ENCODE measurements around the gene FHAD1.

FHAD1 gene

DNA sequence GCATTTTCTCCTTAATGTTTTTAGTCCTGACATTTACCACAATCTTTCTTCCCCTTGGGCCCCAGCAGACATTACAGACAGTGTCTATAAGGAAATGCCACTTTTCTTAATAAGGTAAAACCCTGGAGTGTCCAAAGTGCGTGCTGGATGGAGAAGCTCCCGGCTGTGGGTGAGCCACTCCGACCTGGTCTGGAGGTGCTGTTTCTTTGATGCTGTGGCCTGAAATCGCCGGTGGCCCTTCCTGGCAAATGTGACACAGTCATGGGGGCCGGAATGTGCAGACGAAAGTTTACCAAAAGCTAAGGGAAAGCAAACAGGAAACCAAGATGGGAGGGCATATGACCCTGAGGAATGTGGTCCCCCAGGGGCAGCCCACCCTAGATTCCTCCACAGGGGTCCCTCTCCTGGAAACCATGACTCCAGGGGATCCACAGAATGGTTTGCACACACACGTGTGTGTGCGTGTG, 77.9 kb downstream of the FHAD1 start:
- TF ChIP-seq, protein P1, sequence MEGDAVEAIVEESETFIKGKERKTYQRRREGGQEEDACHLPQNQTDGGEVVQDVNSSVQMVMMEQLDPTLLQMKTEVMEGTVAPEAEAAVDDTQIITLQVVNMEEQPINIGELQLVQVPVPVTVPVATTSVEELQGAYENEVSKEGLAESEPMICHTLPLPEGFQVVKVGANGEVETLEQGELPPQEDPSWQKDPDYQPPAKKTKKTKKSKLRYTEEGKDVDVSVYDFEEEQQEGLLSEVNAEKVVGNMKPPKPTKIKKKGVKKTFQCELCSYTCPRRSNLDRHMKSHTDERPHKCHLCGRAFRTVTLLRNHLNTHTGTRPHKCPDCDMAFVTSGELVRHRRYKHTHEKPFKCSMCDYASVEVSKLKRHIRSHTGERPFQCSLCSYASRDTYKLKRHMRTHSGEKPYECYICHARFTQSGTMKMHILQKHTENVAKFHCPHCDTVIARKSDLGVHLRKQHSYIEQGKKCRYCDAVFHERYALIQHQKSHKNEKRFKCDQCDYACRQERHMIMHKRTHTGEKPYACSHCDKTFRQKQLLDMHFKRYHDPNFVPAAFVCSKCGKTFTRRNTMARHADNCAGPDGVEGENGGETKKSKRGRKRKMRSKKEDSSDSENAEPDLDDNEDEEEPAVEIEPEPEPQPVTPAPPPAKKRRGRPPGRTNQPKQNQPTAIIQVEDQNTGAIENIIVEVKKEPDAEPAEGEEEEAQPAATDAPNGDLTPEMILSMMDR (IDR thresholded peaks at IDR 0.05) = no peak

DNA sequence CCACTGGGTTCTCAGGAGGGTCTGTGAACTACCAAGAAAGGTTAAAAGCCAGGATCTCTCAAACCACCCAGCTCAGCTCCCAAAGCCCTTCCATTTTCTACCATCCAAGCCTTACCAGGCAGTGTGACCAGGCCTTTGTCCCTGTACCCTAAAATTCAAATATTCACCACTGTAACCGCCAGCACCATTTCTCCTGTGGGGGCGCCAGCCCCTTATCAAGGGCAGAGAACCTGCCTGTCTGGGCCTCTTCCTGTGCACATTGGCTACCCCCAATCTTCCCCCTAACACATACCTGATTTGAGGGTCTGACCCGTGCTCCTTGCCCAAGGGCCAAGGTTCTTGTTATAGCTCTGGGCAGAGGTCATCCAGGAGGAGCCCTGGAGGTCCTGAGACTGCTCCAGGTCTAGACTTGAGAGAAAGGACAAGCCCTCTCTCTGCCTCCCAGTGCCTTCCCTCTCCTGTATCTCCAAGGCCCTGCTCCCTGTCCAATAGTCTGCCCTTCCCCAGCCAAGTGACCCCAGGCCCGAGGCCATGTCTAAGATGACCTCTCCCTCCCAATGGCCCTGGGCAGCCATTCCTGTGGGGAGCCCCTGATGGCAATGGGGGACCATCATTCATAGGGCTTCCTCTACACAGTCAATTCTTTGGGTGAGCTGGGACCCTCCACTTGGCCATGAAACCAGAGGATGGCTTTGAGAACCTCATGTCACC, 78.5 kb downstream of the FHAD1 start:
- TF ChIP-seq, protein P1 (IDR thresholded peaks at IDR 0.05) = no peak

DNA sequence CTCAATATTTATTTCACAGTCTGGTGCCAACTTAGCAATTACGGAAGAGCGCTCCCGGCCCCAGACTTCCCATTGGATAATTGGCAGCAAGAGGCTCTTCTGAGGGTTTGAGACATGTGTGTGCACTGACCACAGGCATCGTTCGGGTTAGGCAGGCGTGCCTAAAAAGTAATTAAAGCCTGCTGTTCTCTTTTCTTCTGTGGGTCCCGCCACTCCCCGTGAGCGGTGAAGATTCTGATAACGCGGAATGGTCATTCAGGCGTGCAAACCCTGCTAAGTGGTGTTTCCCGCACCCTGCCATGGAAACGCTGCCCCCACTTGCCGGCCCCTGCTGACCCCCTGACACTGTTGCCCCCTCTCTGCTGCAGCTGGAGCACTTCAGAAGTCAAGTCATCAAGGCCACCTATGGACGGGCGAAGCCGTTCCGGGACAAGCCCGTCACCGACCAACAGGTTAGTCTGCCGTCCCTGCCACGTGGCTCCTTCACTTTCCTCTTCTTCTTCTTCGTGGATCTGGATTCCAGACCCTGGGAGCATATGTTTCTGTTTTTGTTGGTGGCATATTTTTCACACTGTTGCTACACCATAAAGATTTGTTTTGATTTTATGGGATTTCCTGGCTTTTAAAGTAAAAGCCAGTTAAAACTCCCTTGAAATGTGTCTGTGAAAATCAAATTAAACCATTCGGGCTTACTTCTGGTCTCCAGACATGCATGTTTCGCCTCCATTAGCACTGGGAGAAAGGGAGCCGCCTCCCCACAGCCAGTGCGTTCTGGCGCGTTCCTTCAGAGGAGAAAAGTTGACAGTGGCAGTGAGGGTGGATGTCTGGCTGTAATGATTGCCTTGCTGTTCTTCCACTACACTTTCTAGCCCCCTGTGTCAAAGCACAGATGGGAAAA, 79.9 kb downstream of the FHAD1 start:
- TF ChIP-seq, protein P1 (IDR thresholded peaks at IDR 0.05) = no peak

DNA sequence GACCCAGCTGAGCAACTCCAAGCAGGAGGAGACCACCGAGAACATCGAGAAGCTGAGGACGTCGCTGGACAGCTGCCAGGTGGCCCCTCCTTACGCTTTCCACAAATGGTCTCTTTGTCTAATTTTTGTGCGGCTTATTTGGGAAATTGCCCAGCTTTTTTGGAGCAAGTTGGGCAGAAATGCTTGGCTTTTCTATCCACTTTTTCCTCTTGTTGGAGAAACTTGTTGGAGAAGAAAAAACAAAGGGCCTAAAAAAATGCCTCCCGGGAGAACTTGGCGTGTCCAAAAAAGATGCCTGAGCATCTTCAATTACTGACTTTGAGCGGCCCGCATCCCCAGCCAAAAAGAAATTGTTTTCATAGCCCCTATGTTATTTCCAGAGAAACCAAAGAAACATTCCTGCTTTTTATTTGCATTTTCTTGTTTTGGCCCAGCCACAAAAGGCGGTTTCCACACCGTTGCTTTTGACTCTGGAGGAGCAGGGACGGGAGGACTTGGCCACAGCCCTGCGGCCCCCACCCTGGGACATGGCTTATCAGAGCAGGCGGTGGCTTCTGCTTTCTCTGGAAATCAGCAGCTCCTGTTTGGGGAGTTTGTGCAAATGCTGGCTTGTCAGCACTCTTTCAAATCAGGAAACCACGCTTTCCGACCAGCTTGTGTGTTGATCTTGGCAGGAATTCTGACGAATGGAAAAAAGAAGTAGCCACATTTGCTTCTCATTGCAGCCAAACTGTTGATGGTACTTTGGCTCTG, 81.5 kb downstream of the FHAD1 start:
- TF ChIP-seq, protein P1 (IDR thresholded peaks at IDR 0.05) = no peak

DNA sequence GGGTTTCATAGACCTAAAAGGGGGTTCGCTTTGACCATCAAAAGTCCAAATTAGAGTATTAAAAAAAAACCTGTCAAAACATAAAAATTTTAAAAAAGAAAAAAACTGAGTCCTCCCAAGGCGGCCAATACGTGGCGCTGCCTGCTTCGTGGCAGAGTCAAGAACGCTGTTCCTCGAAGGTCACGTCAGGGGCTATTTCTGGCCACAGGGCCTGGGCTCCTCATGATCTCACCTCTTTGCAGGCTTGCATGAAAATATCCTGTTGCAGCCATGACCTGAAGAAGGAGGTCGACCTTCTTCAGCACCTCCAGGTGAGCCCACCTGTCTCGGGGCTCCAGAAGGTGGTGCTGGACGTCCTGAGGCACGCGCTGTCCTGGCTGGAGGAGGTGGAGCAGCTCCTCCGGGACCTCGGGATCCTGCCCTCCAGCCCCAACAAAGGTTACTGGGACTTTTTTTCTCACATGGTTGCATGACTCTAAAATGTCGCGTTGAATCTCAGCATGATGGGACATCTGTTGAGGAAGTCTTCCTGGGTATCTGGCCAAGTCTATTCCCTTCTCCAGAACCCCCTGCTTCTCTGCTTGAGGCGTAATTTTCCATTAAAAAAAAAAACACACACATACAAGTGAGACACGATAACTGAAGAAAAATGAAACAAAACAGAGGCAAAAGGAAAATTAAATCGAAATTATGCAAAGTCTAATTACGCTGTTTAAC, 82.2 kb downstream of the FHAD1 start:
- TF ChIP-seq, protein P1 (IDR thresholded peaks at IDR 0.05) = no peak

DNA sequence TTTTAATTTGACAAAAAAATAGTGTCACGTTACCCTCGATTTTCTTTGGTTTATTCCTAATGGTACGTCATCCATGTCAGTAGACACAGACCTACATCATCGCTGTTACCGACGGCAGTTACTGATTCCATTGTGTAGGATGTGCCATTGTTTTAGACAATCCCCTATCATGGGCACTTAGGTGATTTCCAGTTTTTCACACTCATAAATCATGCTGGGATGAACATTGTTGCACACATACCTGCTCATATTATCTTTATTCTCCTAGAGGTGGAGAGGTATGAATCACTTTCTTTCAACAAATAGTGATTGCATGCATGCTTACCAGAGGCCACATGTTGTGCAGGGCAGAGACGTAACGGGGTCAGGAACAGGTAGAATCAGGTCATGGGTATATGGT, 83.0 kb downstream of the FHAD1 start:
- TF ChIP-seq, protein P1 (IDR thresholded peaks at IDR 0.05) = no peak

DNA sequence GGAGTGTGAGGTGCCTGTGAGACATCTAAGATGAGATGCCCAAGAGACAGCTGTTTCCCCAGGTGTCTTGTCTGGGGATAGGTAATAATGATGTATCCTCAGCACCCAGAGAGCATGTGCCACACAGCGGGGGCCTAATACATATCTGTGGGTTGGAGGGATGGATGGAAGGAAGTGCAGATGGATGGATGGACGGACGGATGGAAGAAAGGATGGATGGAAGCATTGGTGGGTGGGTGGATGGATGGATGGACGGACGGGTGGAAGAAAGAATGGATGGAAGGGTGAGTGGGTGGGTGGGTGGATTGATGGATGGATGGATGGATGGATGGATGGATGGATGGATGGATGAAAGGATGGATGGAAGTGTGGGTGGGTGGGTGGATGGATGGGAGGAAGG, 84.2 kb downstream of the FHAD1 start:
- TF ChIP-seq, protein P1 (IDR thresholded peaks at IDR 0.05) = no peak

All from LNCAP (cell line).